Liver (tissue), 9 donors: ENCODE measurements around the gene PDLIM7. TPM values are rescaled to one million over a fixed set of nuclear protein-coding genes. Genes with fewer than 3 reads are reported as not detected.

Experiments
- DNase-seq: peaks from one replicate; pipeline ENCODE4 v3.0.0-alpha.2; 2017; ENCODE audit warnings: low spot score
- H3K27ac ChIP-seq, 2 donors: one replicate each; pipeline ENCODE4 v1.7.0; 2013; ENCODE audit warnings: inconsistent platforms in 2 of 2, low read length in 2 of 2, control low read depth in 1 of 2, low read depth in 1 of 2, mild to moderate bottlenecking in 1 of 2
- H3K27me3 ChIP-seq, 4 donors: one replicate each; pipeline versions ENCODE4 v1.6.1 to v1.7.0; 2013; ENCODE audit warnings: low read length in 3 of 4, inconsistent platforms in 1 of 4, mild to moderate bottlenecking in 1 of 4, moderate library complexity in 1 of 4; ENCODE audit not compliant: control insufficient read depth in 4 of 4, insufficient read depth in 4 of 4
- H3K36me3 ChIP-seq, 4 donors: one replicate each; pipeline versions ENCODE4 v1.6.1 to v1.7.0; 2013; ENCODE audit warnings: low read length in 3 of 4, mild to moderate bottlenecking in 3 of 4, low read depth in 1 of 4, moderate library complexity in 1 of 4; ENCODE audit not compliant: control insufficient read depth in 4 of 4, insufficient read depth in 3 of 4
- H3K4me1 ChIP-seq, 4 donors: one replicate each; pipeline versions ENCODE4 v1.6.1 to v1.7.0; 2013; ENCODE audit warnings: low read length in 3 of 4, mild to moderate bottlenecking in 3 of 4, moderate library complexity in 1 of 4; ENCODE audit not compliant: control insufficient read depth in 4 of 4, insufficient read depth in 4 of 4
- H3K4me3 ChIP-seq, 3 donors: one replicate each; pipeline versions ENCODE4 v1.6.1 to v1.7.0; 2013; ENCODE audit warnings: low read length in 3 of 3, control low read depth in 1 of 3, low read depth in 1 of 3, mild to moderate bottlenecking in 1 of 3
- H3K9ac ChIP-seq, 2 donors: one replicate each; pipeline ENCODE4 v1.7.0; 2013; ENCODE audit warnings: low read length in 2 of 2, mild to moderate bottlenecking in 2 of 2, moderate library complexity in 2 of 2, control low read depth in 1 of 2, low read depth in 1 of 2
- H3K9me3 ChIP-seq, 4 donors: one replicate each; pipeline versions ENCODE4 v1.6.1 to v1.7.0; 2013; ENCODE audit warnings: low read length in 3 of 4; ENCODE audit not compliant: control insufficient read depth in 4 of 4
- EGR1 ChIP-seq, 2 donors: IDR thresholded peaks; 2 replicates each; pipeline ENCODE4 v1.6.1; 2016 to 2018; ENCODE audit warnings: antibody characterized with exemption in 2 of 2, low read depth in 2 of 2
- FOXA1 ChIP-seq: IDR thresholded peaks from 2 replicates; pipeline ENCODE4 v1.6.1; 2016; ENCODE audit warnings: antibody characterized with exemption
- FOXA2 ChIP-seq: IDR thresholded peaks from 2 replicates; pipeline ENCODE4 v1.6.1; 2016; ENCODE audit warnings: antibody characterized with exemption
- GABPA ChIP-seq, 2 donors: IDR thresholded peaks in 1 of 2; conservative IDR thresholded peaks in 1 of 2; 2 replicates each; pipeline ENCODE4 v1.6.1; 2016; ENCODE audit warnings: antibody characterized with exemption in 2 of 2, mild to moderate bottlenecking in 1 of 2, moderate library complexity in 1 of 2
- HNF4A ChIP-seq, 2 donors: conservative IDR thresholded peaks; 2 replicates each; pipeline ENCODE4 v1.6.1; 2016; ENCODE audit warnings: antibody characterized with exemption in 2 of 2, mild to moderate bottlenecking in 2 of 2
- HNF4G ChIP-seq: IDR thresholded peaks from 2 replicates; pipeline ENCODE4 v1.6.1; 2016; ENCODE audit warnings: antibody characterized with exemption
- JUND ChIP-seq, 2 donors: IDR thresholded peaks; 2 replicates each; pipeline ENCODE4 v1.6.1; 2016; ENCODE audit warnings: antibody characterized with exemption in 2 of 2
- NR2F2 ChIP-seq: IDR thresholded peaks from 2 replicates; pipeline ENCODE4 v1.6.1; 2016; ENCODE audit warnings: antibody characterized with exemption
- RAD21 ChIP-seq, 2 donors: IDR thresholded peaks; 2 replicates each; pipeline ENCODE4 v1.6.1; 2016; ENCODE audit warnings: antibody characterized with exemption in 2 of 2, mild to moderate bottlenecking in 2 of 2
- SP1 ChIP-seq: IDR thresholded peaks from 2 replicates; pipeline ENCODE4 v1.6.1; 2018; ENCODE audit warnings: antibody characterized with exemption, mild to moderate bottlenecking
- TAF1 ChIP-seq: conservative IDR thresholded peaks from 2 replicates; pipeline ENCODE4 v1.6.1; 2016; ENCODE audit warnings: antibody characterized with exemption, mild to moderate bottlenecking
- YY1 ChIP-seq: IDR thresholded peaks from 2 replicates; pipeline ENCODE4 v1.6.1; 2016; ENCODE audit warnings: antibody characterized with exemption, mild to moderate bottlenecking
- WGBS: extraction: QIAGEN DNeasy Blood & Tissue Kit; methylation state at CpG from one replicate; pipeline ENCODE4 v1.1.7; 2013; 5-methylcytosine and 5-hydroxymethylcytosine counted together
- polyA plus RNA-seq, 2 donors: library from polyadenylated mRNA; stranded (reverse) in 1 of 2; unstranded in 1 of 2; fragments of 200-250 nt in 1 of 2; fragments of >200 nt in 1 of 2; fragmentation: Nextera tagmentation in 1 of 2; extraction: Ambion mirVana in 1 of 2; gene quantifications; one replicate each; pipeline versions ENCODE4 v1.2.1 to v1.2.3, GENCODE V29; 2013 to 2015
- total RNA-seq, 2 donors: library from RNA; depleted of rRNA; stranded (reverse); fragments of >200 nt; gene quantifications; one replicate each; pipeline ENCODE4 v1.2.3, GENCODE V29; 2014
- TF ChIP-seq, protein P1 (sequence below): IDR thresholded peaks from 2 replicates; pipeline ENCODE4 v1.6.1; 2016; ENCODE audit warnings: antibody characterized with exemption, mild to moderate bottlenecking
- TF ChIP-seq, protein P2 (sequence below): IDR thresholded peaks from 2 replicates; pipeline ENCODE4 v1.6.1; 2016; ENCODE audit warnings: antibody characterized with exemption
- TF ChIP-seq, protein P3 (sequence below): fragments of 150-350 bp; IDR thresholded peaks from 2 replicates; pipeline ENCODE4 v1.5.1; 2017; ENCODE audit warnings: improper control_type of control experiment, low read depth, low read length; ENCODE audit not compliant: missing input control
- donor health status: healthy.
- donor health status: healthy.
- donor health status: healthy.
- donor health status: healthy.
- donor health status: healthy.

Gene PDLIM7
- total and polyA plus RNA-seq, 4 donors, result 5.5 to 36.0 (median 8.5) TPM

DNA sequence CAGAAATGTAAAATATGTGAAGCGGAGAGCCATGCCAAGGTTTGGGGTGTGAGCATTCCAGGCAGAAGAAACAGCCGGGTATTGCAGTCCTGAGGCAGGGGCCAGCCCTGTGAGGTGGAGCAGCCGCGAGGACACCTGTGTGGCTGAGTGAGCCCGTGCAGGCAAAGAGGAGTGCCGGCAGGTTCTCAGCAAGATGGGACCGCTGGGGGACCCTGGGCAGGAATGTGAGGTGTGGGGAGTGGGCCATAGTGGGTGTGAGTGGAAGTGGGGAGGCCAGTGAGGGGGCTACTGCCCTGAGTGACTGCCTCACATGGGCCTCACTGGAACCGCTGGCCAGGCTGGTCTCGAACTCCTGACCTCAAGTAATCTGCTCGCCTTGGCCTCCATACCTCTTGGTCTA is 58.9 kb downstream of the PDLIM7 start:
- 96% methylated on average over 10 of the region's 10 CpGs for WGBS
- DNase-seq, result no peak
- TF ChIP-seq SP1 (no peak), GABPA (IDR thresholded peaks at IDR 0.05 in 1 of 2, conservative IDR thresholded peaks at IDR 0.05 in 1 of 2) (no peak), TAF1 (no peak), FOXA1 (no peak), FOXA2 (no peak), NR2F2 (no peak), EGR1 (IDR thresholded peaks at IDR 0.05; ENCODE audit: low read depth in 2 of 2) (no peak), YY1 (no peak), RAD21 (IDR thresholded peaks at IDR 0.05) (no peak), JUND (IDR thresholded peaks at IDR 0.05) (no peak)
- TF ChIP-seq, protein P1, sequence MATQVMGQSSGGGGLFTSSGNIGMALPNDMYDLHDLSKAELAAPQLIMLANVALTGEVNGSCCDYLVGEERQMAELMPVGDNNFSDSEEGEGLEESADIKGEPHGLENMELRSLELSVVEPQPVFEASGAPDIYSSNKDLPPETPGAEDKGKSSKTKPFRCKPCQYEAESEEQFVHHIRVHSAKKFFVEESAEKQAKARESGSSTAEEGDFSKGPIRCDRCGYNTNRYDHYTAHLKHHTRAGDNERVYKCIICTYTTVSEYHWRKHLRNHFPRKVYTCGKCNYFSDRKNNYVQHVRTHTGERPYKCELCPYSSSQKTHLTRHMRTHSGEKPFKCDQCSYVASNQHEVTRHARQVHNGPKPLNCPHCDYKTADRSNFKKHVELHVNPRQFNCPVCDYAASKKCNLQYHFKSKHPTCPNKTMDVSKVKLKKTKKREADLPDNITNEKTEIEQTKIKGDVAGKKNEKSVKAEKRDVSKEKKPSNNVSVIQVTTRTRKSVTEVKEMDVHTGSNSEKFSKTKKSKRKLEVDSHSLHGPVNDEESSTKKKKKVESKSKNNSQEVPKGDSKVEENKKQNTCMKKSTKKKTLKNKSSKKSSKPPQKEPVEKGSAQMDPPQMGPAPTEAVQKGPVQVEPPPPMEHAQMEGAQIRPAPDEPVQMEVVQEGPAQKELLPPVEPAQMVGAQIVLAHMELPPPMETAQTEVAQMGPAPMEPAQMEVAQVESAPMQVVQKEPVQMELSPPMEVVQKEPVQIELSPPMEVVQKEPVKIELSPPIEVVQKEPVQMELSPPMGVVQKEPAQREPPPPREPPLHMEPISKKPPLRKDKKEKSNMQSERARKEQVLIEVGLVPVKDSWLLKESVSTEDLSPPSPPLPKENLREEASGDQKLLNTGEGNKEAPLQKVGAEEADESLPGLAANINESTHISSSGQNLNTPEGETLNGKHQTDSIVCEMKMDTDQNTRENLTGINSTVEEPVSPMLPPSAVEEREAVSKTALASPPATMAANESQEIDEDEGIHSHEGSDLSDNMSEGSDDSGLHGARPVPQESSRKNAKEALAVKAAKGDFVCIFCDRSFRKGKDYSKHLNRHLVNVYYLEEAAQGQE, result no peak
- TF ChIP-seq, protein P2, sequence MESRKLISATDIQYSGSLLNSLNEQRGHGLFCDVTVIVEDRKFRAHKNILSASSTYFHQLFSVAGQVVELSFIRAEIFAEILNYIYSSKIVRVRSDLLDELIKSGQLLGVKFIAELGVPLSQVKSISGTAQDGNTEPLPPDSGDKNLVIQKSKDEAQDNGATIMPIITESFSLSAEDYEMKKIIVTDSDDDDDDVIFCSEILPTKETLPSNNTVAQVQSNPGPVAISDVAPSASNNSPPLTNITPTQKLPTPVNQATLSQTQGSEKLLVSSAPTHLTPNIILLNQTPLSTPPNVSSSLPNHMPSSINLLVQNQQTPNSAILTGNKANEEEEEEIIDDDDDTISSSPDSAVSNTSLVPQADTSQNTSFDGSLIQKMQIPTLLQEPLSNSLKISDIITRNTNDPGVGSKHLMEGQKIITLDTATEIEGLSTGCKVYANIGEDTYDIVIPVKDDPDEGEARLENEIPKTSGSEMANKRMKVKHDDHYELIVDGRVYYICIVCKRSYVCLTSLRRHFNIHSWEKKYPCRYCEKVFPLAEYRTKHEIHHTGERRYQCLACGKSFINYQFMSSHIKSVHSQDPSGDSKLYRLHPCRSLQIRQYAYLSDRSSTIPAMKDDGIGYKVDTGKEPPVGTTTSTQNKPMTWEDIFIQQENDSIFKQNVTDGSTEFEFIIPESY, result no peak
- TF ChIP-seq, protein P3, sequence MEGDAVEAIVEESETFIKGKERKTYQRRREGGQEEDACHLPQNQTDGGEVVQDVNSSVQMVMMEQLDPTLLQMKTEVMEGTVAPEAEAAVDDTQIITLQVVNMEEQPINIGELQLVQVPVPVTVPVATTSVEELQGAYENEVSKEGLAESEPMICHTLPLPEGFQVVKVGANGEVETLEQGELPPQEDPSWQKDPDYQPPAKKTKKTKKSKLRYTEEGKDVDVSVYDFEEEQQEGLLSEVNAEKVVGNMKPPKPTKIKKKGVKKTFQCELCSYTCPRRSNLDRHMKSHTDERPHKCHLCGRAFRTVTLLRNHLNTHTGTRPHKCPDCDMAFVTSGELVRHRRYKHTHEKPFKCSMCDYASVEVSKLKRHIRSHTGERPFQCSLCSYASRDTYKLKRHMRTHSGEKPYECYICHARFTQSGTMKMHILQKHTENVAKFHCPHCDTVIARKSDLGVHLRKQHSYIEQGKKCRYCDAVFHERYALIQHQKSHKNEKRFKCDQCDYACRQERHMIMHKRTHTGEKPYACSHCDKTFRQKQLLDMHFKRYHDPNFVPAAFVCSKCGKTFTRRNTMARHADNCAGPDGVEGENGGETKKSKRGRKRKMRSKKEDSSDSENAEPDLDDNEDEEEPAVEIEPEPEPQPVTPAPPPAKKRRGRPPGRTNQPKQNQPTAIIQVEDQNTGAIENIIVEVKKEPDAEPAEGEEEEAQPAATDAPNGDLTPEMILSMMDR, result no peak
- no peak overlapping the region for H3K4me3 ChIP-seq
- no peak overlapping the region for H3K27ac ChIP-seq
- peaks cover 8 to 28% (median 18%) of the 10 kb centered on the region in 4 donors for H3K36me3 ChIP-seq
- H3K9me3 ChIP-seq, result no peaks in the 10 kb centered on the region
- no peaks in the 10 kb centered on the region for H3K27me3 ChIP-seq
- no peak overlapping the region for H3K9ac ChIP-seq
- H3K4me1 ChIP-seq, result no peaks in the 10 kb centered on the region

DNA sequence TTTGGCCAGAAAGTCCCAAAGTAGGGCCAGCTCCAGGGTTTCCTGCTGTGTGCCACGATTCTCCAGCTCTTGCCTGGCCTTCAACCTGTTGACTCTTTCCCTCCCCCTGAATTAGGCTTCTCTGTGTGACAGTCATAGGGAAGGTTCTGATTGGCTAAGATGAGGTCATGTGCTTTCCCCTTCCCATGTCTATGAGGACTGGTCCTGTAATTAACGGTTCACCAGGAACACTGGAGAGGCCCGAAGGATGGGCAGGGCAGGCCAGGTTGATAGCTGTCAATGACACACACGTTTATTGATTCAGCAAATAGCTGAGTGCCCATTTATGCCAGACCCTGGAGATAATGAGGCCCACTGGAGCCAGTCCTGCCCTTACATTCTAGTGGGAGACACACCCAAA is 59.8 kb downstream of the PDLIM7 start:
- H3K4me1 ChIP-seq, result no peaks in the 10 kb centered on the region
- WGBS, result 73% methylated on average over 4 of the region's 4 CpGs
- DNase-seq, result no peak

More for the DNA sequence above, 59.8 kb downstream of the PDLIM7 start:
- H3K27me3 ChIP-seq, result no peaks in the 10 kb centered on the region
- H3K27ac ChIP-seq, result no peak overlapping the region
- H3K9ac ChIP-seq, result no peak overlapping the region
- TF ChIP-seq SP1 (no peak), FOXA1 (no peak), EGR1 (IDR thresholded peaks at IDR 0.05; ENCODE audit: low read depth in 2 of 2) (no peak), NR2F2 (no peak), HNF4A (conservative IDR thresholded peaks at IDR 0.05) (no peak), RAD21 (IDR thresholded peaks at IDR 0.05) (no peak), HNF4G (no peak), JUND (IDR thresholded peaks at IDR 0.05) (no peak)
- TF ChIP-seq, protein P1, result no peak
- peaks cover 8 to 35% (median 19%) of the 10 kb centered on the region in 4 donors for H3K36me3 ChIP-seq
- no peak overlapping the region for H3K4me3 ChIP-seq
- H3K9me3 ChIP-seq, result no peaks in the 10 kb centered on the region
